H1 (cell line): ENCODE results near the gene AMOT. TPM values are rescaled to one million over a fixed set of nuclear protein-coding genes. Genes with fewer than 3 reads are reported as not detected.

ENCODE experiments used
- CHD7 ChIP-seq: fragments of 300-600 bp; sonication (generic); IDR thresholded peaks from 2 replicates; pipeline ENCODE4 v1.7.1; 2012; ENCODE audit warnings: low read length, moderate library complexity, mild to moderate bottlenecking, inconsistent platforms; ENCODE audit not compliant: insufficient replicate concordance
- polyA plus RNA-seq, 7 experiments: library from polyadenylated mRNA; depleted of rRNA in 3 of 7; stranded (reverse) in 5 of 7; unstranded in 2 of 7; fragments of >200 nt in 5 of 7; fragments of 200-250 nt in 2 of 7; gene quantifications; 1 replicate in 5 of 7; 2 replicates in 1 of 7; 4 replicates in 1 of 7; pipeline versions ENCODE4 v1.2.1 to v1.2.3, GENCODE V29; 2011 to 2013; ENCODE audit warnings: missing spikeins in 2 of 7, mixed read lengths in 2 of 7
- total RNA-seq: library from RNA; stranded (reverse); fragmentation: NEBNext Ultra II Directional; extraction: Animal tissue kit (Norgen Biotek cat#: 25700); gene quantifications from 2 replicates; pipeline ENCODE4 v1.2.1, GENCODE V29; 2021

The AMOT gene
- total and polyA plus RNA-seq, 2 of the 8 experiments (the other 6 are each of a cell fraction or from before 2014, with no cell fraction given), result 2.3 to 7.1 TPM

GRCh38 chrX:112832481-112833095 is 8.0 kb downstream of the AMOT start (continued):
- no peak for TF ChIP-seq CHD7
